ENCODE data around the gene FKBP11. TPM values are rescaled to one million over a fixed set of nuclear protein-coding genes. Genes with fewer than 3 reads are reported as not detected.

FKBP11 gene
- total and polyA plus RNA-seq, 2 of the 8 experiments (the other 6 are each of a cell fraction or from before 2014, with no cell fraction given), result 45.7 to 65.1 TPM

DNA sequence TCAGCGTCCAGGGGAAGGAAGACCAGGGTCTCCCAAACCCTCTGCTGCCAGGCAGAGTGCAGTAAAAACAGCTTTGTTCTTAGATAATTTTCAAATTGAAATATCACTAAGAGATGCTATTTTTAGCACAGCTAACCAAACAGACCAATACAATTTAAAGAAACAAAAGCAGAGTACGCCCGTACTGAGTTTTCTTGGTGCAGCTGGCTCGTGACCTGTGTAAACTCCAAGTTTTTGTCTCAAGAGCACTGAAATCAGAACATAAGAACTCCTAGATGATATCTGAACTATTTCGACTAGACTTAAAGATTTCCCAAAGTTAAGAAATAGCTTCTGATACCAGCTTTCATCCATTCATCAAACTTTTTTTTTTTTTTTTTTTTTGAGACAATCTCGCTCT lies 21.7 kb upstream of the FKBP11 start (continued):
- TF ChIP-seq, protein P1, sequence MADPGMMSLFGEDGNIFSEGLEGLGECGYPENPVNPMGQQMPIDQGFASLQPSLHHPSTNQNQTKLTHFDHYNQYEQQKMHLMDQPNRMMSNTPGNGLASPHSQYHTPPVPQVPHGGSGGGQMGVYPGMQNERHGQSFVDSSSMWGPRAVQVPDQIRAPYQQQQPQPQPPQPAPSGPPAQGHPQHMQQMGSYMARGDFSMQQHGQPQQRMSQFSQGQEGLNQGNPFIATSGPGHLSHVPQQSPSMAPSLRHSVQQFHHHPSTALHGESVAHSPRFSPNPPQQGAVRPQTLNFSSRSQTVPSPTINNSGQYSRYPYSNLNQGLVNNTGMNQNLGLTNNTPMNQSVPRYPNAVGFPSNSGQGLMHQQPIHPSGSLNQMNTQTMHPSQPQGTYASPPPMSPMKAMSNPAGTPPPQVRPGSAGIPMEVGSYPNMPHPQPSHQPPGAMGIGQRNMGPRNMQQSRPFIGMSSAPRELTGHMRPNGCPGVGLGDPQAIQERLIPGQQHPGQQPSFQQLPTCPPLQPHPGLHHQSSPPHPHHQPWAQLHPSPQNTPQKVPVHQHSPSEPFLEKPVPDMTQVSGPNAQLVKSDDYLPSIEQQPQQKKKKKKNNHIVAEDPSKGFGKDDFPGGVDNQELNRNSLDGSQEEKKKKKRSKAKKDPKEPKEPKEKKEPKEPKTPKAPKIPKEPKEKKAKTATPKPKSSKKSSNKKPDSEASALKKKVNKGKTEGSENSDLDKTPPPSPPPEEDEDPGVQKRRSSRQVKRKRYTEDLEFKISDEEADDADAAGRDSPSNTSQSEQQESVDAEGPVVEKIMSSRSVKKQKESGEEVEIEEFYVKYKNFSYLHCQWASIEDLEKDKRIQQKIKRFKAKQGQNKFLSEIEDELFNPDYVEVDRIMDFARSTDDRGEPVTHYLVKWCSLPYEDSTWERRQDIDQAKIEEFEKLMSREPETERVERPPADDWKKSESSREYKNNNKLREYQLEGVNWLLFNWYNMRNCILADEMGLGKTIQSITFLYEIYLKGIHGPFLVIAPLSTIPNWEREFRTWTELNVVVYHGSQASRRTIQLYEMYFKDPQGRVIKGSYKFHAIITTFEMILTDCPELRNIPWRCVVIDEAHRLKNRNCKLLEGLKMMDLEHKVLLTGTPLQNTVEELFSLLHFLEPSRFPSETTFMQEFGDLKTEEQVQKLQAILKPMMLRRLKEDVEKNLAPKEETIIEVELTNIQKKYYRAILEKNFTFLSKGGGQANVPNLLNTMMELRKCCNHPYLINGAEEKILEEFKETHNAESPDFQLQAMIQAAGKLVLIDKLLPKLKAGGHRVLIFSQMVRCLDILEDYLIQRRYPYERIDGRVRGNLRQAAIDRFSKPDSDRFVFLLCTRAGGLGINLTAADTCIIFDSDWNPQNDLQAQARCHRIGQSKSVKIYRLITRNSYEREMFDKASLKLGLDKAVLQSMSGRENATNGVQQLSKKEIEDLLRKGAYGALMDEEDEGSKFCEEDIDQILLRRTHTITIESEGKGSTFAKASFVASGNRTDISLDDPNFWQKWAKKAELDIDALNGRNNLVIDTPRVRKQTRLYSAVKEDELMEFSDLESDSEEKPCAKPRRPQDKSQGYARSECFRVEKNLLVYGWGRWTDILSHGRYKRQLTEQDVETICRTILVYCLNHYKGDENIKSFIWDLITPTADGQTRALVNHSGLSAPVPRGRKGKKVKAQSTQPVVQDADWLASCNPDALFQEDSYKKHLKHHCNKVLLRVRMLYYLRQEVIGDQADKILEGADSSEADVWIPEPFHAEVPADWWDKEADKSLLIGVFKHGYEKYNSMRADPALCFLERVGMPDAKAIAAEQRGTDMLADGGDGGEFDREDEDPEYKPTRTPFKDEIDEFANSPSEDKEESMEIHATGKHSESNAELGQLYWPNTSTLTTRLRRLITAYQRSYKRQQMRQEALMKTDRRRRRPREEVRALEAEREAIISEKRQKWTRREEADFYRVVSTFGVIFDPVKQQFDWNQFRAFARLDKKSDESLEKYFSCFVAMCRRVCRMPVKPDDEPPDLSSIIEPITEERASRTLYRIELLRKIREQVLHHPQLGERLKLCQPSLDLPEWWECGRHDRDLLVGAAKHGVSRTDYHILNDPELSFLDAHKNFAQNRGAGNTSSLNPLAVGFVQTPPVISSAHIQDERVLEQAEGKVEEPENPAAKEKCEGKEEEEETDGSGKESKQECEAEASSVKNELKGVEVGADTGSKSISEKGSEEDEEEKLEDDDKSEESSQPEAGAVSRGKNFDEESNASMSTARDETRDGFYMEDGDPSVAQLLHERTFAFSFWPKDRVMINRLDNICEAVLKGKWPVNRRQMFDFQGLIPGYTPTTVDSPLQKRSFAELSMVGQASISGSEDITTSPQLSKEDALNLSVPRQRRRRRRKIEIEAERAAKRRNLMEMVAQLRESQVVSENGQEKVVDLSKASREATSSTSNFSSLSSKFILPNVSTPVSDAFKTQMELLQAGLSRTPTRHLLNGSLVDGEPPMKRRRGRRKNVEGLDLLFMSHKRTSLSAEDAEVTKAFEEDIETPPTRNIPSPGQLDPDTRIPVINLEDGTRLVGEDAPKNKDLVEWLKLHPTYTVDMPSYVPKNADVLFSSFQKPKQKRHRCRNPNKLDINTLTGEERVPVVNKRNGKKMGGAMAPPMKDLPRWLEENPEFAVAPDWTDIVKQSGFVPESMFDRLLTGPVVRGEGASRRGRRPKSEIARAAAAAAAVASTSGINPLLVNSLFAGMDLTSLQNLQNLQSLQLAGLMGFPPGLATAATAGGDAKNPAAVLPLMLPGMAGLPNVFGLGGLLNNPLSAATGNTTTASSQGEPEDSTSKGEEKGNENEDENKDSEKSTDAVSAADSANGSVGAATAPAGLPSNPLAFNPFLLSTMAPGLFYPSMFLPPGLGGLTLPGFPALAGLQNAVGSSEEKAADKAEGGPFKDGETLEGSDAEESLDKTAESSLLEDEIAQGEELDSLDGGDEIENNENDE (IDR thresholded peaks at IDR 0.05; ENCODE audit: insufficient replicate concordance, low read length), result no peak
- TF ChIP-seq EGR1 (IDR thresholded peaks at IDR 0.05; ENCODE audit: borderline replicate concordance, low read depth, low read length) (no peak), TAF1 (IDR thresholded peaks at IDR 0.05; ENCODE audit: low read depth, low read length) (no peak), SIN3A (conservative IDR thresholded peaks at IDR 0.05 in 1 of 2, IDR thresholded peaks at IDR 0.05 in 1 of 2; ENCODE audit: low read depth in 1 of 2, low read length in 2 of 2) (no peak), KDM4A (IDR thresholded peaks at IDR 0.05; ENCODE audit: low read depth, low read length, severe bottlenecking) (no peak), CREB1 (IDR thresholded peaks at IDR 0.05) (no peak), ASH2L (IDR thresholded peaks at IDR 0.05; ENCODE audit: low read length) (no peak), BACH1 (IDR thresholded peaks at IDR 0.05; ENCODE audit: low read length) (no peak), POLR2AphosphoS5 (IDR thresholded peaks at IDR 0.05; ENCODE audit: low read depth, low read length) (no peak), RBBP5 (IDR thresholded peaks at IDR 0.05; ENCODE audit: borderline replicate concordance, low read depth, low read length) (no peak), SP1 (IDR thresholded peaks at IDR 0.05; ENCODE audit: low read depth, low read length) (no peak)
- TF ChIP-seq, protein P2, sequence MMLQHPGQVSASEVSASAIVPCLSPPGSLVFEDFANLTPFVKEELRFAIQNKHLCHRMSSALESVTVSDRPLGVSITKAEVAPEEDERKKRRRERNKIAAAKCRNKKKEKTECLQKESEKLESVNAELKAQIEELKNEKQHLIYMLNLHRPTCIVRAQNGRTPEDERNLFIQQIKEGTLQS (IDR thresholded peaks at IDR 0.05; ENCODE audit: insufficient read depth, low read depth, low read length), result no peak

Data from H1 (cell line).